HG03558 (cell line): ENCODE results near the gene DIP2C.
"Not testable (repeated sequence)": the region's sequence is repeated elsewhere in the genome, so short reads cannot be mapped to it uniquely, and the experiment has no call there.

Experiments used
- ATAC-seq: cut with Tn5 transposase; IDR thresholded peaks from one replicate; pipeline ENCODE4 v1.9.1; 2021; ENCODE audit warnings: moderate number of reproducible peaks; ENCODE audit not compliant: unreplicated experiment; ENCODE audit errors: extremely low read depth

DIP2C gene

DNA sequence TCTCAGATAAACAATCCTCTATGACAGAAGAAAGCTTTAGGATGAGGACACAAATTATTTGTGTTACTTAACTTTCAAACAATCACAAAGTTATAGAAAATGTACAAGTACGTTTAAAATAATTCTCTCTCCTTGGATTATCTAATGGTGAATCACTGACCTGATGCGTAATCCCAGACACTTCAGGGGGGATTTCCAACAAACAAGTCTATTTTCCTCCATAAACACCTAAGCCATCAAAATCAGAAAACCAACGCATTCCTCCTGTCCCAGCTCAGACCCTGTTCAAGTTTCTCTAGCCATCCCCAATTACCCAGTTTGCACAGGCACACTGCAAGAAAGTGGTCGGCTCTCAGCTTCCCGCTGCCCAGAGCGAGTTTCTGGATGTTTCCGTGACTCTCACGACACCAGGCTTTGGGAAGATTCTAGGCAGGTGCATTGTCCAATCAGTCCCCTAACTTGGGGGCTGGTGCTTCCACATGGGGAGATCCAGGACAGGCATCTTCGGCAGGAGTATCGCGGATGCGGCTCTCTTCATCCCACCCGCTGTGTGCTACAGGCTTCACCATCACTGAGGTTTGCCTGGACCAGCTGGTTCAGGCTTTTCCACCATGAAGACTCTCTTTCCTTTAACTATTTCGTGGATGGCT lies 354.2 kb downstream of the DIP2C start:
- no peak for ATAC-seq

DNA sequence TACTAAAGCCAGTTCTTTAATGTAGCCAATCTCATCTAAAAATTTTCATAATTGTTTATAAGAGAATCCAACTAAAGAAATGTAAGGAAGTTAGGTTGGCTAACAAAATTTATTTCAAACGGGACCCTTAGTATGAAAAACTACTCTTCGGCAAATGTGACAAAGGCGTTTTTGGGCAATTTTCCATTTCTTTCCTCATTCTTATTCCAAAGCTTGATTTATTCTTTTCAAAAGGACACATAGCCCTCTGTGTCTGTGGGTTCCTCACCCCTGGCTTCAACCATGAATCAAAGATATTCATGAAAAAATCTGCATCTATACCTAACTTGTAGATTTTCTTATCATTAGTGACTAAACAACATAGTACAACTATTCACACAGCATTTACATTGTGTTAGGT lies 358.3 kb downstream of the DIP2C start:
- no peak for ATAC-seq

DNA sequence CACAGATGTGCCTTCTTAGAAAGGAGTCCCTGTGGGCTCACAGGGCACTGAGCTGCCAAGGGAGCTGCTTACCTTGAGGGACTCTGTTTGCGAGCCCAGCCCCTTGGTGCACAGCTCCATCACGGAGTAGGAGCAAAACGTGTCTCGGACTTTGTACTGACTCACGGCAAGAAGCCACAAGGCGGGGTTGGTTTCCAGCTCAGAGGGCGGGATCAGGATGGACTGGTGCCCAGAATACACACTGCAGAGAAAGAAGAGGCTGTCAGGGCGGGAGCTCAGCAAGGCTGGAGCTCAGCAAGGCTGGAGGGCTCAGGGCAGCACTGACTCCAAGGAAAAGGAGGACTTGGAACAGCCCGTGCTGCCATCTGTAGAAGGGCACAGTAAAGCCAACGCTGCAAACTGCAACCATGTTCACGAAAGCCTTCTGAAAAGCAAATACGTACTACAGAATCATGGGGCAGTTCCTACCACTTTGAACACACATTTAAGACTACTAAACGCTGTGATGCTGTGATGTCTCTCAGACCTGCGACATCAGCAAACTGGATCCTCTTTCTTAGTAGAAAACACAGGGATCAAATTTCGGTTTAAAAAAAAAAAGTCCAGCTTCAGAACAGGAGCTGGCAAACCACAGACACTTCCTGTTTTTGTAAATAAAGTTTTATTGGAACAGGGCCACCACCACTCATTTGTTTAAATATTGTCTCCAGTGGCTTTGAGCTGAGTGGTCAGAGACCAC lies 359.9 kb downstream of the DIP2C start:
- ATAC-seq, result no peak

DNA sequence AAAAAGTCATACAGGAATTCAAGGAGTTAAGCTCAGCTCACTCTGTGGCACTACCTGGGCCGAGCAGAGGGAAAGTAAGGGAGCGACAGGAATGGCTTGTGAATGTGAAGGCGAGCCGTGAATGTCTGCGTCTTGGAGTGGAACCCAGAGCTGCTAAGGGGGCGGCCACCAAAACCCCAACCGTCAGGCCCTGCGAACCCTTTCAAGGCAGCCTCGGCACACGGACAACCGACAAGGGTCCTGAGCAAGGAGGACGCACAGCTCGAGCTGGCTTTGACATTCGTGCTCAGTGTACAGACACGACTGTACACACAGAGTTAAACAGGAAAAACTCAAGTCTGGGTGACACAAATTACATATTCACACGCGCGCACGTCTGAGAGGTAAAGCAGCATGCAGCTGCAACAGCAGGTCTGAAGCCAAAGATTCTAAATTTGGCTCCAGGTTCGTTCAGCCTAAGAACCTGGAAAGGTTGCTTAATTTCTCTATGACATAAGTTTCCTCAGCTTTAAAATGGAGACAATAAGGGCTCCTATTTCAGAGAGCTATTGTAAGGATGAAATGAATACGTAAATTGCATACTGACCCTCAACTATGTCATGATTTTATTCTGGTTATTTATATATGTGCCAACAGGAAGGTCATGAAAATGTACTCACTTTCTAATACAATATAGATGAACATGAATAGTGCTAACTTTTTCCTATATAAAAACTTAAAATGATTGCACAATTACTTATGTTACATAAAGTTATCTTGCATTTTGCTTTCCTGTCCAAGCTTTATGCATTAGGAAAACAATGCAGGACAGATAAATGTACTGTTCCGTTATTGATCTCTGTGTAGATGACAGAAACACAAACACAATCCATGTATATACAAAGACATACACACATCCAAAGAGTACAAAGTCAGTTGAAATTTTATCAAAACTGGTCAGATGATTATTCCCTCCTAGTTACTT lies 361.3 kb downstream of the DIP2C start:
- ATAC-seq, result no peak

DNA sequence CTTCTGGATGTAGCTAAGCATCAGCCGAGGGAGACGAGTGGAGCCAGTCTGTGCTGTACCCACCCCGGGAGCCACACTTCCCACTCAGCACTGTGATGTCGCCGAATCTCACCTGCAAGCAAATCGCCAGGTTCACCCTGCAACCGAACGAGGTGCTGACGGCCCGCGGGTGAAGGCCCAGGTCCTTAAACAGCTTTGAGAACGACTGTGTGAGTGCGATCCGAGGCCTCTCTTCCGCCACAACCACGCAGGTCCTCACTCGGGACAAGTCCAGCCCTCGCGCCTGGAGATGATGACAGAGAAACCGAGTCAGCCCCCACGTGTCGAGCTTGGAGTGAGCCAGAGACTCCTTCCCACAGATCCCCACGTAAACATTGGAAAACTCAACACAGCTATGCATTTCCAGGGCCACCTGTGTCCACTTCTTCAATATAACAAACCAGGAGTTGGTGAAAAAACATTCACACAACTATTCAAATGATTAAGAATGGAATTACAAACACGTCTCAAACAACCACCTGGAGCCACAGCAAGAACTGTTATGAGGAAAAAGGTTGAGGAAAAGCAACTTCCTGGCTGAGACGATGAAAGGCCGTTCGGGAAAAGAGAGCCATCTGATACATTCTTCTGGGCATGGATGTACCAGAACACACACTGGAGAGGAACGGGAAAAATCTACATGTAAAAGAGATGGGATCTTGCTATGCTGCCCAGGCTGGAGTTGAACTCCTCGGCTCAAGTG lies 362.4 kb downstream of the DIP2C start:
- no peak for ATAC-seq

DNA sequence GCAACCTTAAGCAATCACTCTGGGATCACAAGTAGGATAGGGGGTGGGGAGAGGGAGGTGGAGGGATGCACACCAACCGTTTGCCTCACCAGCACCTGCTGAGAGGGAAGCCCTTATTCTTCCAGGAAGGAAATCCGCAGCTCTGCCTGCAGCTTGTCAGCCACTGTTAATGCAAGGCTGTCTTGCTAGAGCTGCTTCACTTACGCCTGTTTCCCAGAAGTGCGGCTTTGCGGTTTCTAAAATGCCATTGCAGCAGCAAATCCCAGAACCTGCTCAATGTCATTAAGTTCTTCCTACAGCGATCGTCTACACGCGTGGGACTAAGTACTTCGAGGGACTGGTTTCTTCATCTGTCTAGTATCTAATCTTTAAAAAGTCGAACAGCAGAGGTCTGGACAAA lies 363.1 kb downstream of the DIP2C start:
- ATAC-seq, result no peak

DNA sequence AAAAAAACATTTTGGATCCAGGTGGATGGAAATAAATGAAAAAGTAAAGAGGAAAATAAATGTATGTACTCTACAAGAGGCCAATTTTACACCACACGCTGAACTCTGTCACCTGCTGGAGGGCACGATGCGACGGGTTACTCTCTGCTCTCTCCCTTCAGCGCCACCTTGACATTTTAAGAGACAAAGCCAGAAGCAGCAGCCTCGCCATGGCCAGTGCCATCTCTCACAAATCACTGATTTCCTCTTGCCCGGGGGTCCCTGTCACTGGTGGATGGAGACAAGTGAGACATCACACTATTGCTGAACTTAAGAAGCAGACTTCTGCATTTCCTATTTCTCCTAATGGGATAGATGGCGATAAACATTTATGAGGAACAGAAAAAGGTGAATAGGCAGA lies 364.2 kb downstream of the DIP2C start:
- no peak for ATAC-seq

DNA sequence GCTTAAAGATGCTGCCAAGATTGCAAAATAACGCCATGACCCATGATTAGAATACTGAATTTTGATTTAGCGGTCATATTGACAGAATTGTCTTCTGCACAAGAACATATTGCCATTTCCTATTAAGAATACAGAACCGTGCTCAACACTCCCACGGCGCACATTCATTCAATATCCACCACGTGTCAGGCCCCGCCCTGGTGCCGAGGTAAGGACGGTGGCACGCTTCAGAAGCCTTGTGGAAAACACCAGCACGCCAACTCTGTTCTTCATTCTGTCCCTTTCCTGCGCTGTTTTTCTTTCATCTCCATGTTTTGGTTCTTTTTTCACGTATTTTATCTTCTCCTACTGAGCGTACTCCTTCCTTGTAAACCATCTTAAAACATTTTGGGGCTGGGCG lies 364.9 kb downstream of the DIP2C start:
- no peak for ATAC-seq

DNA sequence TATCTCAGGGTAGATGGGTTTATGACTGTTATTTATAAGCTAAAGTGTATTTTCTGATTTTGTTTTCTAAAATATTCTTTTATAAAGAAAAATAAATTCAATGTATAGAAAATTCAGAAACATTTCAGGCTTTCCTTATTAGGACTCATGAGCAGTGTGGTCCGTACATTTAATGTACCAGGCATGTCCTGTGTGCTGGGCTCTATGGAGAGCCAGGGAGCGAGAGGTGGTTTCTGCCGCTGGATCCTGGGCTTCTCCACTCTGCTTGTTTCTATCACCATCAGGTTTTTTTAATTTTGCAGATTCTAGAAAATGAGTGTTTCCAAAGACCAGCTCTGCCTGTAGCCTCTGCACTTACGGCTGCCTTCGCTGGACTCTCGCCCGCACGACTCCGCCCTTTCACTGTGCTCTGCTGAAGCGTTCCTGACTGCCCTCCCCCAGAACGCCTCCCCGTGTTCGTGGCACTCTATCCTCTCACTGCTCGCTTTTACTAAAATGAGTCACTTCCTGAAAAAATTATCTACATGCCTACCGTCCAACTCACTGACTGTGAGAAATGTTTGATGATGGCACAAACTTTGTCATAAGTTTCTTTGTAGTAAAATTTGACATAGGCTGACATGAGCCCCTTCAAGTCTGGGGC lies 365.7 kb downstream of the DIP2C start:
- ATAC-seq, result peak; percentile 84

DNA sequence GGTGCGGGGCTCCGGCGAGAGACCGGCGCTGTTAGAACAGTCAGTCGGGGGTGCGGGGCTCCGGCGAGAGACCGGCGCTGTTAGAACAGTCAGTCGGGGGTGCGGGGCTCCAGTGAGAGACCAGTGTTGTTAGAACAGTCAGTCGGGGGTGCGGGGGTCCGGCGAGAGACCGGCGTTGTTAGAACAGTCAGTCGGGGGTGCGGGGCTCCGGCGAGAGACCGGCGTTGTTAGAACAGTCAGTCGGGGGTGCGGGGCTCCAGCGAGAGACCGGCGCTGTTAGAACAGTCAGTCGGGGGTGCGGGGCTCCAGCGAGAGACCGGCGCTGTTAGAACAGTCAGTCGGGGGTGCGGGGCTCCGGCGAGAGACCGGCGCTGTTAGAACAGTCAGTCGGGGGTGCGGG lies 366.4 kb downstream of the DIP2C start:
- not testable (repeated sequence) for ATAC-seq

DNA sequence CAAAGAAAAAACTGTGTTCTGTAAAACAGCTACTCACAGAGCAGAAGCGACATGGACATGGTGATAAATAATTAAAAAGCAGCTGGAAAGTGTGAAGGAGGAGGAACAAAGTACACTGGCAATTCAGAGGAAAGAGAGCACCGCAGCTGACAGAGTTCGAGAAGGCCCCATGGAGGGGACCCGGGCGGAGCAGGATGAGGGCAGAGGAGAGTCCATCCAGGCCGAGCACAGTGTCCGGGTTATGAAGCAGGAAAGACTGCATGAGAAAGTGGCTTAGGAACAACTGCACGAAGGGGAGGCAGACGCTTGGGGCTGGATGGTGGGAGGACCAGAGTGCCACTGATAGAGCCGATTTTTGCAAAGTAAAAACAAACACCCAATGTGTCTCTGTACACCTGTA lies 368.7 kb downstream of the DIP2C start:
- ATAC-seq, result no peak

DNA sequence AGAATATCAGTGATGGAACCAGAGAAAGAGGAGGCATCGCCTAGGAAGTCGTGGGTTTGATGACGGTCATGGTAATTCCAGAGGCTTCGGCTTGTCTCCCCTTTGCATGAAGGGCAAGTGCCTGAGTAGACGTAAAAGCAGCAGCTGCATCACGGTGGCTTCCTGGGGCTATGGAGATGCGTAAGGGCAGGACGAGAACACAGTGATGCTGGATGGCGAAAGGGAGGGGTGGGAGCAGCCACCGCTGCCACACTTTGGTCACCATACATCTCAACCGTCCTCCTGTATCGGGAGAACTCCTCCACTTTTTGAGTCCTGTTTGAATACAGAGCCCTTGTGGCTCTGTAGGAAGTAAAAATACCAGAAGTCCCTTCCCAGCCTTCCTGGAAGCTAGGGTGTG lies 371.5 kb downstream of the DIP2C start:
- no peak for ATAC-seq

DNA sequence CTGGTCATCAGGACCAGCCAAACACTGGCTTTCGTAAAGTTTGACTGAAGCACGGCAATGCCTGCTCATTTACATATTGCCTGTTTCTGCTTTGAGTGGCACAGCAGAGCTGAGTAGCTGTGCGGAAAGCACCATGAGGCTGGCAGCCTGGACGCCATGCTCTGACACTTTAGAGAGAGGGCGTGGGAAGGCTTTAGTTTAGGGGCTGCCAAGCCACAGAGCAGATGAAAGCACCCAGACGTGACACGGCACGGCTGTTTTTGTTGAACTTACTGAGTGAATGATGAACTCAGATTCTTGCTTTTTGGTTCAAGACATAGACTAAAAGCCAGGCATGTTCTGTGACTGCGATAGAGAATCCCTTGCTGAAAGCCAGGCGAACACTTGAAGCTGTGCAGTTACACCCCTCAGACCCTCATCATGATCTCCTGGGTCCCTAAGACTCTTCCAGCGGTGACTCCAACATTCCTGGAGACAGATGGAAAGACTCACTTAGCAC lies 372.1 kb downstream of the DIP2C start:
- ATAC-seq, result peak; percentile 98

DNA sequence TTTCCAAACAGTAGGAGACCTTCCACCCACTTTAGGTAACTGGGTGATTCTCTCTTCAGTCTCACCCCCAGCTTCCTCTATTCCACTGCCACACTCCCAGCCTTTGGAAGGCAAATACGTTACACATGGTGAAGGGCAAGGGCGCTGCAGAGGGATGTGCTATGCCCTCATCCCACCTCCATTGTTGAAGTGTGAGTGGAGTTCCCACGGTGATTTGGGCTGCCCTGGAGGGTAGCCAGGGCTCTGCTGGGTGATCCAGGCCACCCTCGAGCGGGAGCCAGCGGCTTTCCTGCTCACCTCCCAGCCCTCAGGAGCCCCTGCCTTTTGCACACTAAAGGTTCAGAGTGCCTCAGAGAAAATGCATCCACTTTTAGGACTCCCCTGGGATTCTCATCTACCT lies 373.1 kb downstream of the DIP2C start:
- no peak for ATAC-seq

DNA sequence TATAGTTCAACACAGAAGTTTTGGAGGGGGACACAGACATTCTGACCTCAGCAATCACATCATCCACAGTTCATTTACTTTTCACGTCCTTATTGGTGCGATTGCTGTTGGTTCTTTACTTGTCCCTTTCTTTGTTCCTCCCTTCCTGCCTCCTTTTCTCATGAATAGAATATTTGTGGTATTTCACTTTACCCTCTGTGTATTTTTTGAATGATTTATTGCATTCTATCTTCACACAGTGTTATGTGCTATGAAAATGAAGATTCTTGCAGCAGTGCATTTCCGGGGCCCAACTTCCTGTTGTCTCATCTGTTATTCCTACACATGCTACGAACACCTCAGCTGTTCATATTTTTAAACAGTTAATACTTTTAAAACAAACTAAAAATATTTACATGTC lies 374.6 kb downstream of the DIP2C start:
- ATAC-seq, result no peak

DNA sequence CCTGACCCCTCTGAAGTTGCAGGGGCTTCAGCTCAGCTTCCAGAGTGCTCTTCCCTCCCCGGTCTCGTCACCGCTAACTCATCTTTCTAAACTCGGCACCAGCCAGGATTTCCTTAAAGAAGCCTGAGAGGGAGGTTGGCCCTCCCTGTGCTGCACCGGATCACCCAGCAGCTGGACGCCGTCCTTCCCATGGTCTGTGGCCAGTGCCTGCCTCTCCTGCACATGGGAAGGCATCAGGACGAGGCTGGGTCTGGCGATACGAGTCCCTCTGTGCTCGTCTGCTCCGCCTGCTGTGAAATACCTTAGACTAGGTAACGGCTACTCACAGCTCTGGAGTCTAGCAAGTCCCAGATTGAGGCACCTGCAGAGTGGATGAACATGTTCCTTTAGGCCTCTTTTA lies 375.1 kb downstream of the DIP2C start:
- ATAC-seq, result no peak

DNA sequence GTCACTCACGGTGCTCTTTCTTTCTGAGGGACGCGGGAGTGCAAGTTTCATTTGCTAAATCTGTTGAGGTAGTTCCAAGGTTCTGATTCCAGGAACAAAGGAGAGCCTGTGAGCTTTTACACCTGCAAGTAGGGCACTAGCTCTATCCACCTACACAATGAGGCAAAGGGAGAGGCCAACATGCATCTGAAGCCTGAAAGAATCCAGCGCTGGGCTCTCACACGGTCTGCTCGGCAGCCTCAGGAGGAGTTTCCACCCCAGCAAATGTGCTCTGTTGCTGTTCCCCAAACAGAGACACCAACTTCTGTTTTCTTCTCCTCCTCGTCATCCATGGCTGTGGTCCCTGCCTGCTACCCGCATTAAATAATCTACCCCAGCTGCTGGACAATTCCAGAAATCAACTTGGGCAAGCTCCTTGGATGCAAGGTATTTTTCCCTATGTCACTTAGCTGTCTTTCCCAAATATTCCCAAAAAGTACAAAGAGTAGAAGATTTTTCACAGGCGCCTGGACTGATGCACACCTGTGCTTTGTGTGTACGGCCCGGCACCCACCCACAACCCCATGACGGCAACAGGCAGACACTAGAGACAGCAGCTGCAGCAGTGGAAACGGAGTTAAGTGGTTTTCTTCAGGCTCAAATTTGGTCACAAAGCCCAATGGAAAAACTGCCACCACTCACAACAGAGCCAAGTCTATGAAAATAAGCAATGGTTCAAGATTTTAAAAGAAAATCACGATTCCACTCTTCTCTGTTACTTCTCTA lies 377.4 kb downstream of the DIP2C start:
- ATAC-seq, result no peak

DNA sequence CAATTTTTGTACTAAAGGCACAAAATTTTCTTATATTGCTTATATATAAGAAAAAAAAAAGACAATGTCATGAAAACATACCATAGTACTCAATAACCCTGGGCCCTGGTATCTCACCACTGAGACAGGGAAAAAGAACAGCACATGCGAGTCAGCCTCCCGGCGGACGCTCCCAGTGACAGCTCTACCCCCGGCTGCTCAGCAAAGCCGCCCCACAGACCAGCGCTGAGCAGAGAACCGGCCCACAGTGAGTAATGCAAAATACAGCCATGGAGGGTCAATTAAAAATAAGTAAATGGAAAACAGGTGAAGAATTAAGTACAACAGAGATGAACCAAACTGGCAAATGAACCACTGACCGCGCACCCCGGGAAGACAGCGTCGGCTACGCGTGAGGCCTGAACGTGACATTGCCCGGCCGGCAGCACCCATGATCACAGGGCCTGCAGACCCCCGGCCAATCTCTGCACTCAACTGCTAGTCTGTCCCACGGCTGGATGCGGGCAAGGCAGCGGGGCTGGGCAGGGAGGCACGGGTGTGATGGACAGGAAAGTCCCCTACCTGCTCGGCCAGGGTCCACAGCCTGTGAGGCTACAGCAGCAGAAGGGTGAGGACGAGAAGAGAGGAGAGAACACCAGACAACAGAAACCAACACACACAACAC lies 378.4 kb downstream of the DIP2C start:
- no peak for ATAC-seq
